ENCODE measurements around the gene TAS2R14.

The TAS2R14 gene

DNA sequence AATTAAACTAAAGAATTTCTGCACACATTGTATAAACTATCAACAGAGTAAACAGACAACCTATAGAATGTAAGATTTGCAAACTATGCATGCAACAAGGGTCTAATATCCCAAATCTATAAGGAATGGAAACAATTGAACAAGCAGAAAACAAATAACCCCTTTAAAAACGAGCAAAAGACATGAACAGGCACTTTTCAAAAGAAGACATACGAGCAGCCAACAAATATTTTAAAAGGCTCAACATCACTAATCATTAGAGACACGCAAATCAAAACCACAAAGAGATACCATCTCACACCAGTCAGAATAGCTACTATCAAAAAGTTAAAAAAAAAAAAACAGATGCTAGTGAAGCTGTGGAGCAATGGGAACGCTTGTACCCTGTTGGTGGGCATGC lies 34.4 kb downstream of the TAS2R14 start:
- DNase-seq (ENCODE audit: low spot score) = no peak

DNA sequence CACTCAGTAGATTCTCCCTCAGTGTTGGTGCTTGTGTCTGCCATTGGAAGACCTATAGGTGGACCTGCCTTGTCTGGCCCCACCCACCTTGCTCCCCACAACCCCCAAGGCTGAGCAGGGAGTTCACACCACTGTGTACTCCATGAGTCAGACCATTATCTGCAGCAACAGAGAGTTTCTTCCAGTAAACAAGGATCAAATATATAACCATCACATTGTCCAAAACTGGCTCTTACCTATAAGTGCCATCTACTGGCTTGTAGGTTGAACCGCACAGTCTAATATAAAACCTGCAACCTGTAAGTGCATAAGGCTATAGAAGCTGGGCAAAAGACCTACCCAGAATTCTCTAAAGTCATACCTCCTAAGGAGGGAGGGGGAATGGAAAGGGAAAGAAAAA lies 37.6 kb downstream of the TAS2R14 start:
- DNase-seq (ENCODE audit: low spot score) = no peak

DNA sequence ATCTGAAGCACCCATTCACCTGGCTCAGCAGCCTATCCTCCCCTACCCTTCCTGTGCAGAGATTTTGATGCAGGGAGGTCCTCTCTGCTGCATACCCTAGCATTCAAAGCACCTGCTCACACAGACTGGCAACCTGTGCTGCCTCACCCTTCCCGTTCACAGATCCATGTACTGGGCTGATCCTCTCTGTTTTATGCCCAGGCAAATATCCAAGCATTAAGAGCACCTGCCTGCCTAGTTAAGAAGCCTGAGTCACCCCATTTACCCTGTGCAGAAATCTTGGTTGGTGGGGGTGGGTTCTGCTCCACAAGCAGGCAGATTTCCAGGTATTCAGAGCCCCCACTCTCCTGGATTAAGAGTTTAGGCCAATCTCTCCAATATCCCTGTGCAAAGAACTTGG lies 38.1 kb downstream of the TAS2R14 start:
- DNase-seq (ENCODE audit: low spot score) = no peak

DNA sequence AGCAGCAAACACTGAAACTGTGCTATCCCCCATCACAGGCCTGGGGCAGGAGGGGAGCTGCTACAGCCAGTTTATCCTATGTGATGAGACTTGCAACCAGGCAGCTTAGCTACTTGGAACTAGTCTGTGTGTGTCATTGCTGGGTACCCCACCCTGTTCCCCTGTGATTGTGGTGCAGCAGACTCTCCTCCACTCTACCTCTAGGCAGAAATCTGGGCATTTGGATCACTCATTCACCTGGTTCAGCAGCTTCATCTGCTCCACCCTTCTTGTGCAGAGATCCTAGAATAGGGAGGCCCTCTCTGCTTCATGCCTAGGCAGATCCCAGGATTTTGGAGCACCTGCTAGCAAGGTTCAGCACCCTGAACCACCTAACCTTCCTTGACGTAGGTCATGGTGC lies 38.5 kb downstream of the TAS2R14 start:
- no peak for DNase-seq (ENCODE audit: low spot score)

DNA sequence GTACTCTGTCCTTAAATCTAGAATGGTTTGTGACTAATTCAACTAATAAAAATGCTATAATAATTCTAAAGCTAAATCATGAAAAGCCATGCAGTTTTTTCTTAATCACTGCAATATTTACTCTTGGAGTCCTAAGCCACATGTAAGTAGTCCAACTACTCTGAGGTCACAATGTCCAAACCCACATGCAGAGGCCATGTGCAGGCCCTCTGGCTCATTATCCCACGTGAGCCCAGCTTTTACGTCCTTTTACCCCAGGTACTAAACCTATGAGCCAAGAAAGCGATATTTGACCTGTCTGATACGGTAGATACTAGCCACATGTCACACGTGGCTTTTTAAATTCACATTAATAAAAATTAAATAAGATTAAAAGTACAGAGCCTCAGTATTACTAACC lies 42.2 kb downstream of the TAS2R14 start:
- DNase-seq (ENCODE audit: low spot score) = no peak

DNA sequence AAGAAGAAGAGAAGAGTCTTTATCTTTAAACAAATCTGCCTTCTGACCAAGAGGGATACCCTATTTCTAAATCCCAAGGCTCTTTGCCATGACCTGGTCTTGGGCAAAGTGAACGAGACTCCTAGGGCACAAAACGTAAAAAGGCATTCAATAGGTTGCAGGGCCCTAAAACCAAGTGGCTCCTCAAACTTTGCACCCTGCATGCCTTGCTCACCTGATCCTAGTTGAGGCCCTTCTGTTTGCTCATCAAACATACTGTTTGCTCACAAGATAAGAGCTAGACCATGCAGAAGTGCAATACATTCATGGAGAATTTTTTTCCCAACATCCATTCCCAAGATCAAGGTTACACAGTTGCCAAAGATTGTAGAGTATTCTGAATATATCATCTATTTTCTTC lies 47.1 kb downstream of the TAS2R14 start:
- DNase-seq (ENCODE audit: low spot score) = no peak

DNA sequence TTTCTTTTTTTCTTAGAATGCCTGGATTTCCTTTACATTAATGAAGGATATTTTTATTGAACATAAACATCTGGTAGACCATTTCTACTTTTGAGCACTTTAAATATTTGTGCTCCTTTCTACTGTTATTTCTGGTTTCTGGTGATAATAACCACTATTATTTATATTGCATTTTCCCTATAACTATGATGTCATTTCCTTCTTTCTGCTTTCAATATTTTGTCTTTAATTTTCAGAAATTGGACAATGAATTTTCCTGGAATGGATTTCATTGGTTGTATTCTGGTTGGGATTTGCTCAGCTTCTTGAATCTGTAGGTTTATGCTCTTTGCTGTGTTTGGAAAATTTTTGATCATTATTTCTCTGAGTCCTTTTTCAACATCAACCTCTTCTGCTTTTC lies 49.8 kb downstream of the TAS2R14 start:
- no peak for DNase-seq (ENCODE audit: low spot score)

All from LoVo (cell line).